Measurements from ENCODE around the gene ZNF141.

GRCh38 chr4:337143-337931, at the start of gene ZNF141:
- TF ChIP-seq POLR2AphosphoS5 (IDR thresholded peaks at IDR 0.05; ENCODE audit: low read depth, low read length) (peak; percentile 85), TAF1 (IDR thresholded peaks at IDR 0.05; ENCODE audit: low read depth, low read length) (peak; percentile 72), POLR2A (IDR thresholded peaks at IDR 0.05; ENCODE audit: low read depth, low read length) (peak; percentile 88)
